Hematopoietic multipotent progenitor cell treated with erythropoietin and hydrocortisone succinate and interleukin-3 and kit ligand, for 8 days (in vitro differentiated cells): ENCODE results near the gene ARF3.
"Not testable (repeated sequence)": the region's sequence is repeated elsewhere in the genome, so short reads cannot be mapped to it uniquely, and the experiment has no call there.

ENCODE experiments used
- DNase-seq: peaks from one replicate; pipeline ENCODE4 v3.0.0-alpha.2; 2015

The ARF3 gene

DNA sequence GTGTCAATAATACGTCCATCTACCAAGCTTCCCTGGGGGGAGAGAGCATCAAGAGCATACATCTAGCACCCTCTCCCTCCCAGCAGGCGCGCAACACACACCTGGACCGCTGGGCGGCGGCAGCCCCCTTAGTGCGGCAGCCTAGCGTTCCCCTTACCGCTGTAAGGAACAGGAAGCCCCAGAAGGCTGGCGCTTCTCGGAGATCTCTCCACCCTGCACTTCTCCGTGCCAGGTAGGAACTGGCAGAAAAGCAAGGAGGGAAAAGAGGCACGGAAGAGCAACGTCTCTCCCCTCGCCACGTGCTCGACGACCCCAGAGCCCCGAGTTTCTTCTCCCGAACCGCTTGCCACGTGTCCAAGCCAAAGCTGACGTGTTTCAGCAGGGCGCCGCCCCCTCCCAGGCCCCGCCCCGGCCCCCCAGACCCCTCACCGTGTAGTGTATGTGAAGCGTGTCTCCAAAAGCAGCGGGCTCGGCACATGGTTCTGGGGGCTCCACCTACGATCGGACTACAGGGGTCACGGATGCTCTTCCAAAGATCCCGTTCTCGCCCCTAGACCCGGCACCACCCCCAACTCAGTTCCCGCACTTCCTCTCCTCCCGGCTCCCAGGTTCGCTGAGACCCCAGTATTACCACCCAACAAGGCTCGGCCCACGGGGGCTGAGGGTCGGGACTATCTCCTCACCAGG lies 32.5 kb downstream of the ARF3 start:
- peak; percentile 65 for DNase-seq

DNA sequence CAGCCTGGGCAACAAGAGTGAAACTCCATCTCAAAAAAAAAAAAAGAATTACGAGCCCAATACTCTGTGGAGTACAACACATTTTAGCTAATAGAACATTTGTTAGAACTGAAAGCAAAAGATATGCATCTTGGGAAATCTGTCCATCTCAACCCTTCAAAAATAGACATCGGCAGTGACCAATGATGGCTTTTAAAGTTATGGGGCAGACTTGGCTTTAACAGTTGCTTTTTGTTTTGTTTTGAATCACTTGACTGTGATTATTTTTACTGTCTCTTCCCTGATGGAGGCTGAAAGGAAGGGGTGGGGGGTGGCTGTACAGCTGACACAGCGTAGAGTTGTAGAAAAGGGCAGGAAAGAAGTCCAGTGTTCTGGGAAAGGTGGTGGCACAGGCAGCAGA lies 34.2 kb downstream of the ARF3 start:
- no peak for DNase-seq

DNA sequence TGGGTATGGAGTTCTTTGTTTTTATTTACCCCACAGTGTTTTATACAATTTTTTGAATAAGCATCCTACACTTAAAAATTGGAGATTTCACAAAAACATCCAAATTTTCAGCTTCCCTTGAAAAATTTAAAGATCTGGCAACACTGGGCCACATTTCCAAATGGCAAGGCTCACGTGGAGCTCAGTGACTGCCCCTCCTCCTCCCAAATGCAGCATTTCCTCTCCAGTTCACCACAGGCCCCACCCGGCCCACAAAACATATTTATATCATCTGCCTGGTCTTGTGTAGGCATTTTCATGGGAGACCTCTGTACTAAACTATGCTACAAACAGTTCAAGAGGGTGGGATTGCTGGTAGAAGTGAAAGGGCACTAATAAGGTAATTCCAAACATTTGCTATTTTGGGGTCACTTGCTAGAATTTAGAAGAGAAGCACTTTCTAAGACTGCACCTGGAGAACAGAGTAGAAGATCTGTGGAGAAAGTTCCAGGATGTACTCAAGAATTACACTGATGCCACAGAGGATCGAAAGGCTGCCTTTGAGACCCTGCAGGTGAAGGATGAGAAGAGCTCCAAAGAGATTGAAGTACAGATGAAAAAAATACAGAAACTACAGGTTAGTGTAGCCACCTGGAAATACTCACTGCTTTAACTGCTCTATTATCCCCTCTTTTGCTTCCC lies 39.3 kb downstream of the ARF3 start:
- peak; percentile 55 for DNase-seq

DNA sequence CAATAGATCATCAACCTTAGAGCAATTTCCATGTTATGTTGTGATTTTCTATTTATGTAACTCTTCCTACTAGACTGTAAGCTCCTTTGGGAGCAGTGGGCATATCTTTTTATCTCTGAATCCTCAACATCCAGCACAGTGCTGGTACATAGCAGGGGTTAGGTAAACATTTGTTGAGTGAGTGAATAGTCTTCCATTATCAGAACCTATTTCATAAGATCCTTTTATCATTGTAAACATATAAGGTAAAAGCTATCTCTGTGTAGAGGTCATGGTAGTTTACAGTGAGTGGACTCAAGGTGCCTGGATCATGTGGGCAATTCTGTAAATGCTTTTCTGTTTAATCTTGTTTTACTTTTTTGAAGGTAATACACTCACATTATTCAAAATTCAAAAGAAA lies 47.1 kb downstream of the ARF3 start:
- no peak for DNase-seq

DNA sequence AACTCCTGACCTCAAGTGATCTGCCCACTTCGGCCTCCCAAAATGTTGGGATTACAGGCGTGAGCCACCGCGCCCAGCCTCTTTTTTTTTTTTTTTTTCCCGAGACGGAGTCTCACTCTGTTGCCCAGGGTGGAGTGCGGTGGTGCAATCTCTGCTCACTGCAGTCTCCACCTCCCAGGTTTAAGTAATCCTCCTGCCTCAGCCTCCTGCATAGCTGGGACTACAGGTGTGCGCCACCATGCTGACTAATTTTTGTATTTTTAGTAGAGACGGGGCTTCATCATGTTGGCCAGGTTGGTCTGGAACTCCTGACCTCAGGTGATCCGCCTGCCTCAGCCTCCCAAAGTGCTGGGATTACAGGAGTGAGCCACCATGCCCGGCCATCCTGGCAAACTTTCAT lies 47.6 kb downstream of the ARF3 start:
- not testable (repeated sequence) for DNase-seq

DNA sequence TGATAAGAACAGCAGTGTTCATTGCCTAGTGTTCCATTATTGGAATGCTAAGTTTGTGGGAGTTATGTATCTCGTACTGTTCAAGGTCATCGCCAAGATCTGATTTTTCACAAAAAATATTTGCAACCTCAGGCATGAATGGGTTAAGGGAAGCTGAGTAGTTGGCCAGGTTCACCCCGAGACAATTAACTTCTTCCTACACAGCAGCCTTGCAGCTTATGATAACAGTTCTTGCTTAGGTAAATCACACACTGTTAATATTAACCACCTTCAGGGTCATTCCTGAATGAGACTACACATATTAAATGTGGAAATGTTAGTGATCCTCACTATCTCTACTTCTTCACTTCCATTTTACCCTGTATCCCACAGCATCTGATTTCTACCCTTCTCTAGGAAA lies 50.0 kb downstream of the ARF3 start:
- no peak for DNase-seq

DNA sequence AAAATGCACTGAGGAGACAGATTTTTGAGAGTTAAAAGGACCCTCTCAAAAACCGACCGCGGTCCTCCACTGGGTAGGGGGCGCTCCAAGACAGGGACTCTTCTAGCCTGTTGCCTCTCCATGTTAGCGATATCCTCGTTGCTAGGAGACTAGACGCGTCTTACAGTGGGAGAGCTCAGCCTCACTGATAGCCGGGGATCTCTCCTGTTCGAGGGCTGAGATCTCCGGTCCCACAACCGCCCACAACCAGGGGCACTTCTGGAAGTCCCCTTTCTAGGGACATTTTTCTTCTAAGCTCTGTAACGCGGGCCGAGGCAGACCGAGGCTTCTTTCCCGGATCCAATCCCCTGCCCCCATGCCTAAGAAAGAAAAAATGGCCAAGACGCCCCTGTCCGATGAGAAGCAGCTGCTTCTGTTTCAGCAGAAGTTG lies 53.3 kb downstream of the ARF3 start:
- DNase-seq, result peak; percentile 93

DNA sequence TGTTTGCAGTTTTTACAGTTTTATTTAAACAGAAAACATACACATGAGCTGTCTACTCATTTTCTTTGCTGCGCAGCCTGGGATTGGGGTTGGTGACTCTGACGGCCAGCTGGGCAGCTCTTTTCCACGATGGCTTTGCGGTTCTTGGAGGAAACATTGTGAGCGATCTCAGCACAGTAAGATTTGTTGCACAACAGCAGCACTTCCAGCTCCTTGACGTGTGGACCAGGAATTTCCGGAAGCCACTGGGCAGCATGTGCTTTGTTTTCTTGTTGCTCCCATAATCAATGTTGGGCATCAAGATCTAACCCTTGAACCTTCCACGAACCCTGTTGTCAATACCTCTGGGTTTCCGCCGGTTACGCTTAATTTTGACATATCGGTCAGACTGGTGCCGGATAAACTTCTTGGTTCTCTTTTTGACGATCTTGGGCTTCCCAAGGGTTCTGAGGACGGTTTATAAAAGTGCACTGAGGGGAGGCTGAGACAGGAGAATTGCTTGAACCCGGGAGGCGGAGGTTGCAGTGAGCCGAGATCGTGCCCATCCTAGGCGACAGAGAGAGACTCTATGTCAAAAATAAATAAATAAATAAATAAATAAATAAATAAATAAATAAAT lies 53.8 kb downstream of the ARF3 start:
- DNase-seq, result no peak

DNA sequence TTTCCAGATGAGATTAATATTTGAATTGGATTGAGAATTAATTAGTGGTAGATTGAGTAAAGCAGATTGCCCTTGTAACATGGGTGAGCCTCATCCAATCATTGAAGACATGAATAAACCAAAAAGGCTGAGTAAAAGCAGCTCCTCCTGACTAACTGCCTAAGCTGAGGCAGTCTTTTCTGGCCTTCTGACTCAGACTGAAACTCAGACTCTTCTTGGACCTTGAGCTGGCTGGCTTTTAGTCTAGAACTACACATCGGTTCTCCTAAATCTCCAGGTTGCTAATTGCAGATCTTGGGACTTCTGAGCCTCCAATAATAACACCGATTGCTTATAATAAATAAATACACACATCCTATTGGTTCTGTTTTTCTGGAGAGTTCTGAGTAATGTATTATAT lies 56.0 kb downstream of the ARF3 start:
- no peak for DNase-seq

DNA sequence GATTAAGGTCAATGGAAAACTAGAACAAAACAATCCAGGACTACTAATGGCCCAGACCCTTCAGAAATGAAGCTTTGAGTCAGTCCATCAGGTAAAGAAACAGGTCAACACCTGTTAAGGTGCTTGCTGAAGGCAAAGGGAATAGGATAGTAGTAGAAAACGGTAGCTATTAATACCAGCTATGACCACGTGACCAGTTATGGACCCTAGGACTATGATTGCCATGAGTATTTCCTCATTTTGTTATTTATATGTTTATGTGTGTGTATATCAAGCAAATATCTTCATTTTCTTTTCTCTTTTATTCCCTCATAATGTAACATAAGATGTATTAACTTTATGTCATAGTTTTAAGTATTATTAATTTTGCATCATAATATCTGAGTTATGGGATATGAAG lies 57.6 kb downstream of the ARF3 start:
- no peak for DNase-seq

DNA sequence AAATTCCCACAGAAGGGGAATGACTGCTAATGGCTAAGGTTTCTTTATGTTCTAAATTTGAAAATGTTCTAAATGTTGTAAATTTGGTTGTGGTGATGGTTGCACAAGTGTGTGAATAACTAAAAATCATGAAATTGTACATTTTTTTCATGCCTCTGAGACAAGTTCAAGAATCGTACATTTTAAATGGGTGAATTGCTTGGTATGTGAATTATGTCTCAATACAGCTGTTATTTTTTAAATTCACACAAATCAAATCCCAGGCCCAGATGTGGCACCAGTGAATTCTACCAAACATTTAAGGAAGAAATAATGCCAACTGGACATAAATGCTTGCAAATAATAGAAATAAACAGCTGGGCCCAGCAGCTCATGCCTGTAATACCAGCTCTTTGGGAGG lies 63.0 kb downstream of the ARF3 start:
- no peak for DNase-seq

DNA sequence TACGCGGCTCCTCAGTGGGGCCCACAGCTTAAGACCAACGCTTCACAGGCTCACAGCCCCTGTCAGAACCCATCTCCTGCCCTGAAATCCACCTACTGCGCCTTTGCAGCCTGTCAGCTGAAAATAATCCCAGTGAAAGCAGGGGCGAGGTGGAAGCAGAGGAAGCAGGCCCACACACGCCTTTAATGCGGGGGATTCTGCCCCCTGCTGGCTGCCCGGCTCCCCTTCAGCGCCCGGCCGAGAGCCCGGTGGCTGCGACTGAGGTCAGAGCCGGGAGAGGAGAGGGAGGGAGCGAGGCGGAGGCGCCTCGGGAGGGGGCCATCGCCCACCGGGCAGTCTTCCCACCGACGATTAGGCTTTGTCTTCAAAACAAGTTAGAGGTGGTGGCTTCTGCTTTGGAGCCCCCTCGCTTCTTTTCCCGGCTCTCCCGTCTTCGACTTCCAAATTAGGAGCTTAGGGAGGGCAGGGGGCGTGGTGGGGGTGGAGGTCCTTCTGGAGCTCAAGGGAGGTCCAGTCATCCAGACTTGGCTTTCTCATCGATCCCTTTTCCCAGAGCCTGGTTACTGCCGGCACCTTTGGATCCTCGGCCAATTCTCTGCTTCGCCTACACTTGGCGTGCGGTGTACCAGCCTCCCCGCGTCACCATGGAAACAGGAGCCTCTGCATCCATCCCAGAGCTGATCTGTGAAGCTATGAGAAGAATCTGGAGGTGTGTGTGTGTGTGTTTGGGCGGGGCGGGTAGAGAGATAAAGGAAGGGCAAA lies 66.4 kb downstream of the ARF3 start:
- DNase-seq, result peak; percentile 68

DNA sequence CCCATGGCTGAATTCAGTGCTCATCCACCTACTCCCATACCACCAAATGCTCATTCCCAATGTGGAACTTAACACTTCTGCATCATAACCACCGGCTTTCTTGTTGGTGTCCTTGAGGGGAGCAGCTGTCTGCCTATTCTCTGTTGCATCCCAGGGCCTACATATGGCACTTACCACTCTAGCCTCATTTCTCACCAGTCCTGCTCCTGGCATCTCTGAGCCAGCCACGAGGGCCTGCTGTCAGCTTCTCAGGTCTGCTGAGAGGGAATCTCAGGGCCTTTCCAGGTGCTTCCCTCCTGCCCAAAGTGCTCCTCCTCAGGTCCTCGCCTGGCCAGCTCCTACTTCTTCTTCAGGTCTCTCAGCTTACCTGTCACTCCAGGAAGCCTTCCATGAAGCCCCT lies 67.6 kb downstream of the ARF3 start:
- no peak for DNase-seq
